Measurements from ENCODE around the gene SYNJ2.

Gene SYNJ2

GRCh38 chr6:158017621-158018040 is 36.0 kb downstream of the SYNJ2 start:
- H3K4me3 ChIP-seq (ENCODE audit: low read length): no peak overlapping the region
- no peak for TF ChIP-seq CTCF (IDR thresholded peaks at IDR 0.05; ENCODE audit: insufficient read depth, low read depth, low read length, missing control alignments)
- no peak for DNase-seq (ENCODE audit: low read depth)

- TF ChIP-seq CTCF (IDR thresholded peaks at IDR 0.05; ENCODE audit: insufficient read depth, low read depth, low read length, missing control alignments): no peak
- H3K4me3 ChIP-seq (ENCODE audit: low read length): no peak overlapping the region
- no peak for DNase-seq (ENCODE audit: low read depth)
Measured at GRCh38 chr6:158018041-158018771, 36.5 kb downstream of the SYNJ2 start.

GRCh38 chr6:158018851-158019361 is 37.2 kb downstream of the SYNJ2 start:
- no peak for TF ChIP-seq CTCF (IDR thresholded peaks at IDR 0.05; ENCODE audit: insufficient read depth, low read depth, low read length, missing control alignments)
- no peak overlapping the region for H3K4me3 ChIP-seq (ENCODE audit: low read length)
- DNase-seq (ENCODE audit: low read depth): no peak

GRCh38 chr6:158019416-158019815 is 37.8 kb downstream of the SYNJ2 start:
- no peak overlapping the region for H3K4me3 ChIP-seq (ENCODE audit: low read length)
- no peak for DNase-seq (ENCODE audit: low read depth)
- no peak for TF ChIP-seq CTCF (IDR thresholded peaks at IDR 0.05; ENCODE audit: insufficient read depth, low read depth, low read length, missing control alignments)

- no peak for TF ChIP-seq CTCF (IDR thresholded peaks at IDR 0.05; ENCODE audit: insufficient read depth, low read depth, low read length, missing control alignments)
- no peak overlapping the region for H3K4me3 ChIP-seq (ENCODE audit: low read length)
- peak; percentile 70 for DNase-seq (ENCODE audit: low read depth)
Measured at GRCh38 chr6:158020272-158020711, 38.6 kb downstream of the SYNJ2 start.

- DNase-seq (ENCODE audit: low read depth): no peak
- no peak for TF ChIP-seq CTCF (IDR thresholded peaks at IDR 0.05; ENCODE audit: insufficient read depth, low read depth, low read length, missing control alignments)
- H3K4me3 ChIP-seq (ENCODE audit: low read length): no peak overlapping the region
Measured at GRCh38 chr6:158020811-158021210, 39.1 kb downstream of the SYNJ2 start.

GRCh38 chr6:158021376-158021775 is 39.7 kb downstream of the SYNJ2 start:
- no peak overlapping the region for H3K4me3 ChIP-seq (ENCODE audit: low read length)
- no peak for TF ChIP-seq CTCF (IDR thresholded peaks at IDR 0.05; ENCODE audit: insufficient read depth, low read depth, low read length, missing control alignments)
- no peak for DNase-seq (ENCODE audit: low read depth)
